Fibroblast of peridontal ligament (primary cell): ENCODE results near the gene FBXL22.
A peak's percentile ranks its signal among the peaks of the same experiment; 100 is the strongest.
"Not testable (repeated sequence)": the region's sequence is repeated elsewhere in the genome, so short reads cannot be mapped to it uniquely, and the experiment has no call there.

Experiments used
- DNase-seq: peaks from one replicate; pipeline ENCODE4 v3.0.0-alpha.2; 2010; ENCODE audit errors: extremely low read depth

The FBXL22 gene

GRCh38 chr15:63612300-63612699 is 15.1 kb downstream of the FBXL22 start:
- DNase-seq = no peak

- DNase-seq = no peak
Observed at GRCh38 chr15:63615935-63616334, 18.7 kb downstream of the FBXL22 start.

DNA sequence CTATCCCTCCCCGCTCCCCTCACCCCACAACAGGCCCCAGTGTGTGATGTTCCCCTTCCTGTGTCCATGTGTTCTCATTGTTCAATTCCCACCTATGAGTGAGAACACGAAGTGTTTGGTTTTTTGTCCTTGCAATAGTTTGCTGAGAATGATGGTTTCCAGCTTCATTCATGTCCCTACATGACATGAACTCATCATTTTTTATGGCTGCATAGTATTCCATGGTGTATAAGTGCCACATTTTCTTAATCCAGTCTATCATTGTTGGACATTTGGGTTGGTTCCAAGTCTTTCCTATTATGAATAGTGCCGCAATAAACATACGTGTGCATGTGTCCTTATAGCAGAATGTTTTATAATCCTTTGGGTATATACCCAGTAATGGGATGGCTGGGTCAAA is 20.0 kb downstream of the FBXL22 start:
- DNase-seq = not testable (repeated sequence)

- not testable (repeated sequence) for DNase-seq
Observed at GRCh38 chr15:63617627-63618026, 20.4 kb downstream of the FBXL22 start.

DNA sequence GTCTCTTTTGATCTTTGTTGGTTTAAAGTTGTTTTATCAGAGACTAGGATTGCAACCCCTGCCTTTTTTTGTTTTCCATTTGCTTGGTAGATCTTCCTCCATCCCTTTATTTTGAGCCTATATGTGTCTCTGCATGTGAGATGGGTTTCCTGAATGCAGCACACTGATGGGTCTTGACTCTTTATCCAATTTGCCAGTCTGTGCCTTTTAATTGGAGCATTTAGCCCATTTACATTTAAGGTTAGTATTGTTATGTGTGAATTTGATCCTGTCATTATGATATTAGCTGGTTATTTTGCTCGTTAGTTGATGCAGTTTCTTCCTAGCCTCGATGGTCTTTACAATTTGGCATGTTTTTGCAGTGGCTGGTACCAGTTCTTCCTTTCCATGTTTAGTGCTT is 23.6 kb downstream of the FBXL22 start:
- not testable (repeated sequence) for DNase-seq

- DNase-seq = no peak
Observed at GRCh38 chr15:63623232-63623969, 26.2 kb downstream of the FBXL22 start.

DNA sequence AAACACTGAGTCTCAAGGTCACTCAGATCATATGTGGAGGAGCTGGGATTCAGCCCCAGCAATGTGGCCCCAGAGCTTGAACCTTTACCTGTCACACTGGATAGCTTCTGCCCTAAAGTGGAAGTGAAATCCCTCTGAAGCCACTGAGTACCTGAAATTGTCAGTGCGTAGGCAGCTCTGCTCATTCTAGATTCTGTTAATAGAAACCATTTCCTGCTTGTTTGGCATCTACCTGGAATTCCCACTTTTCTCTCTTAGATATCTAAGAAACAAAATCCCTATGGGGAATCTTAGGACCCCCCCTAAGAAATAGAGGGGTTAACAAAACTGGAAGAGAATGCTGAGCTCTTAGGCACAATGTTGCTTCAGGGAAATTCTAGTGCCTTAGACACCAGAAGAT is 29.8 kb downstream of the FBXL22 start:
- no peak for DNase-seq

DNA sequence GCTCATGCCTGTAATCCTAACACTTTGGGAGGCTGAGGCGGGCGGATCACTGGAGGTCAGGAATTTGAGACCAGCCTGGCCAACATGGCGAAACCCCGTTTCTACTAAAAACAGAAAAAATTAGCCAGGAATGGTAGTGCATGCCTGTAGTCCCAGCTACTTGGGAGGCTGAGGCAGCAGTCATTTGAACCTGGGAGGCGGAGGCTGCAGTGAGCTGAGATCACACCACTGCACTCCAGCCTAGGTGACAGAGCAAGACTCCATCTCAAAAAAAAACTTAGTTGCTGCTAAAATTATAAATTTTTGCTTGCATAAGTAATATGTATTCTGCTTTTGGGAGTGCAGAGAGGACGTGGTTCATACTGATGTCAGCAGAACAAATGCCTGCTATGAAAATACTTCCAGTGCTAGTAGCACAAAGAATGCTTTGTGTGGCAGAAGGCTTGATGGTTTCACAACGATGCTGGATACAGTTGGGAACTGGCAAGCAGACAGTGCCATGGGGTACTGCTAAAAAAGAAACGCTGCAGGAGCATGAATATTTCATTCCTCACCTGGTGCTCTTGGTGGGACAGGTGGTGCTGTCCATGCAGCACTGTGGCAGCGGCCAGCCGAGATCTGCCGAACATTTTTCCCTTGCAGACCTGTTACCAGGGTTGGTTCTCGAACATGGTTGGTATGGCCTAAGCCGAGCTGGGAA is 31.1 kb downstream of the FBXL22 start:
- no peak for DNase-seq

- no peak for DNase-seq
Observed at GRCh38 chr15:63630036-63630751, 33.0 kb downstream of the FBXL22 start.

- DNase-seq = no peak
Observed at GRCh38 chr15:63633312-63633711, 36.1 kb downstream of the FBXL22 start.

- DNase-seq = peak; percentile 12
Observed at GRCh38 chr15:63634154-63634553, 37.0 kb downstream of the FBXL22 start.

GRCh38 chr15:63636518-63637061 is 39.4 kb downstream of the FBXL22 start:
- no peak for DNase-seq

GRCh38 chr15:63638839-63639238 is 41.7 kb downstream of the FBXL22 start:
- no peak for DNase-seq

GRCh38 chr15:63640146-63640545 is 43.0 kb downstream of the FBXL22 start:
- DNase-seq = peak; percentile 12
